ENCODE results near the gene ANKRD44. TPM values are rescaled to one million over a fixed set of nuclear protein-coding genes. Genes with fewer than 3 reads are reported as not detected.

ANKRD44 gene
- total and polyA plus RNA-seq, 2 of the 8 experiments (the other 6 are each of a cell fraction or from before 2014, with no cell fraction given): 1.2 to 1.3 TPM

- Histone ChIP-seq H3K4me3 (ENCODE audit: extremely low read depth in 1 of 4, insufficient read depth in 2 of 4, low read depth in 3 of 4, low read length in 4 of 4) (no peak overlapping the region), H3K27ac (ENCODE audit: low read depth, low read length) (no peak overlapping the region), H2BK5ac (ENCODE audit: low read depth, low read length) (no peak overlapping the region), H3K4me2 (ENCODE audit: insufficient read depth in 1 of 2, low read depth in 2 of 2, low read length in 2 of 2) (no peak overlapping the region), H3K36me3 (ENCODE audit: control insufficient read depth in 2 of 4, insufficient read depth in 4 of 4, low read length in 3 of 4) (no peaks in the 10 kb centered on the region), H3K9ac (replicated peaks in 1 of 4; ENCODE audit: extremely low read depth in 1 of 4, low read depth in 3 of 4, low read length in 3 of 4) (no peak overlapping the region), H3K14ac (ENCODE audit: insufficient read length) (no peak overlapping the region), H3K23me2 (ENCODE audit: low read depth, low read length) (no peaks in the 10 kb centered on the region), H3K79me2 (ENCODE audit: control insufficient read depth in 1 of 2, insufficient read depth in 2 of 2, low read length in 2 of 2) (no peaks in the 10 kb centered on the region), H4K5ac (ENCODE audit: insufficient read length, low read depth, low read length) (no peak overlapping the region), H3K4ac (replicated peaks; ENCODE audit: insufficient read length, low read depth, low read length) (no peak overlapping the region), H2BK20ac (ENCODE audit: low read length) (no peak overlapping the region), H3K18ac (ENCODE audit: extremely low read depth, low read length) (no peak overlapping the region), H2AK5ac (ENCODE audit: low read depth, low read length) (no peak overlapping the region), H3K27me3 (replicated peaks in 1 of 4; ENCODE audit: control insufficient read depth in 3 of 4, extremely low read depth in 1 of 4, insufficient read depth in 3 of 4, low read length in 3 of 4) (no peaks in the 10 kb centered on the region), H4K8ac (ENCODE audit: extremely low read depth, insufficient read depth, low read length) (no peak overlapping the region), H3K23ac (ENCODE audit: insufficient read length) (no peak overlapping the region), H2BK120ac (replicated peaks; ENCODE audit: low read depth, low read length) (no peak overlapping the region), H2BK12ac (ENCODE audit: low read depth, low read length) (no peak overlapping the region), H3K56ac (replicated peaks; ENCODE audit: insufficient read length, low read depth, low read length) (no peak overlapping the region), H4K20me1 (replicated peaks in 1 of 2; ENCODE audit: control insufficient read depth in 1 of 2, insufficient read depth in 2 of 2, low read length in 2 of 2) (no peaks in the 10 kb centered on the region), H2AFZ (ENCODE audit: low read length) (peak overlapping the region; percentile 13; the same call in 1 of the 2 replicates), H4K91ac (replicated peaks; ENCODE audit: insufficient read length, low read length) (no peak overlapping the region), H3K9me3 (ENCODE audit: insufficient read depth in 2 of 2, low read depth in 1 of 2, low read length in 1 of 2) (no peaks in the 10 kb centered on the region), H3K4me1 (replicated peaks in 1 of 4; ENCODE audit: control insufficient read depth in 3 of 4, insufficient read depth in 4 of 4, low read length in 3 of 4) (no peaks in the 10 kb centered on the region), H3K79me1 (ENCODE audit: low read depth, low read length) (no peaks in the 10 kb centered on the region), H2BK15ac (ENCODE audit: low read length) (no peak overlapping the region)
- 88% methylated on average over 7 of the region's 7 CpGs; no CpG with 5 or more reads in 1 of the 2 experiments for WGBS, 2 experiments (ENCODE audit: extremely low coverage in 1 of 2, insufficient coverage in 1 of 2, insufficient read length in 1 of 2, insufficient replicate concordance in 2 of 2, low coverage in 1 of 2, low lambda C conversion rate in 2 of 2, missing lambda C conversion rate in 1 of 2)
- TF ChIP-seq FOSL1 (IDR thresholded peaks at IDR 0.05; ENCODE audit: insufficient read depth, low read depth, low read length) (no peak), NANOG (IDR thresholded peaks at IDR 0.05; ENCODE audit: insufficient read depth, low read depth, low read length, poor library complexity, severe bottlenecking) (no peak), CBX8 (IDR thresholded peaks at IDR 0.05; ENCODE audit: borderline replicate concordance, low read depth, low read length) (no peak)
- TF ChIP-seq, protein P1, sequence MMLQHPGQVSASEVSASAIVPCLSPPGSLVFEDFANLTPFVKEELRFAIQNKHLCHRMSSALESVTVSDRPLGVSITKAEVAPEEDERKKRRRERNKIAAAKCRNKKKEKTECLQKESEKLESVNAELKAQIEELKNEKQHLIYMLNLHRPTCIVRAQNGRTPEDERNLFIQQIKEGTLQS (IDR thresholded peaks at IDR 0.05; ENCODE audit: insufficient read depth, low read depth, low read length): no peak
- CTCF ChIA-PET (ENCODE audit: partially characterized antibody): interaction anchor here (0.6 kb wide), 1 partner anchor 25 kb away, joined by 3 read pairs; no protein-coding TSS in a partner anchor
- FAIRE-seq (no peak), DNase-seq (ENCODE audit: low read depth in 1 of 2, low spot score in 2 of 2) (no peak)
- POLR2A ChIA-PET (ENCODE audit: partially characterized antibody): no interaction called here
Measured at GRCh38 chr2:197339496-197340220, 29.1 kb upstream of the ANKRD44 start.

All from H1 (cell line).